KBM-7 (cell line): ENCODE results near the gene DNAJC11.
"Not testable (repeated sequence)": the region's sequence is repeated elsewhere in the genome, so short reads cannot be mapped to it uniquely, and the experiment has no call there.

Experiments used
- DNase-seq: peaks from one replicate; pipeline ENCODE4 v3.0.0-alpha.2; 2015
- in situ Hi-C: fragments of 300-500 bp; cut with MboI; formaldehyde crosslinking; loops from 2 replicates; pipeline ENCODE4 v1.14.3; 2020; ENCODE audit warnings: low sequenced_read_pairs, low pct_unique_long_range_greater_than_20kb, mixed read lengths

Gene DNAJC11

DNA sequence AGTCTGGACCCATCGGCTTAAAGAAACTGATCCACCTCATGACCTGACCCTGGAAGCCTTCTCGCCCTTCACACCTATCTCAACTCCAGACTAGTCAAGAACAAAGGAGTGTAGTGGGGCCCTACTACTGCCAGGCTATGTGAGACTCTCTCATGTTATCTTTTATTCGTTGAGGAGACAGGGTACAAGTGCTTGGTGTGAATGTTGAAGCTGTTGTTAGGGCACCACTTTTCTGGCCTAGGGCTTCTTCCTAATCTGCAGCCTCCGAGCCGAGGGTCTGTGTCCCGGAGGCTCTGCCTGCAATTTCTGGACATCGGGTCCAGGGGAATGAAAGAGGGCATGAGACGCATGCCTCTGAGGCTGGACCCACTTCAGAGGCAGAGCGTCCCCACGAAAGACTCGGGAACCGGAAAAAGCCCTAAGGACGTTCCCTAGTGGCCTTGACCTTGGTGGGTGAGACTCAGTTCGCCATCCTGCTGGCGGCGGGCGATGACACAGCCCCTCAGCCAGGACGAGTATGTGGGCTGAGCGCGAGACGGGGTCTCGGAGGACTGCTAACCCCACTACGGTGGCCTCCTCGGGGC, 671 bp downstream of the DNAJC11 start:
- peak; percentile 7 for DNase-seq
- in situ Hi-C loops = loop anchor here (25.0 kb wide), 1 partner anchor 511 kb away; no protein-coding TSS in a partner anchor

DNA sequence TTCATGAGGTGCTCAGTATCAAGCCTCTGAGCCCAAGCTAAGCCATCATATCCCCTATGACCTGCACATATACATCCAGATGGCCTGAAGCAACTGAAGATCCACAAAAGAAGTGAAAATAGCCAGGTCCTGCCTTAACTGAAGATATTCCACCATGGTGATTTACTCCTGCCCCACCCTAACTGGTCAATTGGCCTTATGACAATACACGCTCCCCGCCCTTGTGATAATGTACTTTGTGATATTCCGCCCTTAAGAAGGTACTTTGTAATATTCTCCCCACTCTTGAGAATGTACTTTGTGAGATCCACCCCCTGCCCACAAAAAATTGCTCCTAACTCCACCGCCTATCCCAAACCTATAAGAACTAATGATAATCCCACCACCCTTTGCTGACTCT, 1.7 kb downstream of the DNAJC11 start:
- in situ Hi-C loops = loop anchor here (25.0 kb wide), 1 partner anchor 512 kb away; no protein-coding TSS in a partner anchor
- not testable (repeated sequence) for DNase-seq

DNA sequence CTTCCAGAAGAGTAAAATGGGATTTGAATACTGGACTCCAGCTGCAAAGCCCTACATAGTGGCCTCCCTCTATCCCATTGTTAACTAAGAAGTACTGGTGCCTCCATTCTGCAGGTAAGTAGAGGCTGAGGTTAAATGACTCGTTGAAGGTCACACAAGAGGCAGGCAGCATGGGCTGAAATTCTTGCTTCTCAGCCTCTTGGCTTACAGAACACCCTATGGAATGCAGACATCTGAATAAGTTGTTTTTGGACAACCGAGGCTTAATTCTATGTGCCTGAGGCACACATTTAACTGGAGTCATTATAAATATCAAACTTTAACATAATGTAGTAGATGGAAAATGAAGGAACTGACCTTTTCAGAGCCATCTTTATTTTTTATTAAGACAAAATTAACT, 5.7 kb downstream of the DNAJC11 start:
- in situ Hi-C loops = no loop called here
- no peak for DNase-seq

DNA sequence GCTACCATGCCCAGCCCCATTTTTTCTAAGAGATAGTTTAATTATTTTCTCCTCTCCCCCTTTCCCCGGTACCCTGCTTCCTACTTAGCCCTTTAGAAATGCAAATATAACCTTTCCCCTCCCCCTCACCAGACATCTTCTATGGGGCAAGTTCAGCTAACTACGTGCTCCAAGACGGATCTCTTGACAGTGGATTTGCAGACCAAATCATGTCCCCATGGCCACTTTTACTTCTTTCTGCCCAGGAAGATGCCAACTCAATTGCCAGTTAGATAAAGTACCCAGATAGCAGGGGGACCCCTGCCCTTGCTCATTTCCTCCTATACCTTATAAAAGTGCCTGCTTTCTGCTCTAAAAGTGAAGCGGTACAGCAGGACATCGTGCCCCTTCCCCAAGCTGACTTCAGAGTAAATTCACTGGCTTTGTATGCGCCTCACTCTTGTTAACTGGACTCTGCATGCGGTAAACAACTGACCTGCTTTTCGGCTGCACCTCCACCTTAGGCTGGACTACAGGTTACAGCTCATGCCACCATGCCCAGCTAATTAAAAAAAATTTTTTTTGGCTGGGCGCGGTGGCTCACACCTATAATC, 7.4 kb downstream of the DNAJC11 start:
- DNase-seq = no peak
- in situ Hi-C loops = no loop called here

DNA sequence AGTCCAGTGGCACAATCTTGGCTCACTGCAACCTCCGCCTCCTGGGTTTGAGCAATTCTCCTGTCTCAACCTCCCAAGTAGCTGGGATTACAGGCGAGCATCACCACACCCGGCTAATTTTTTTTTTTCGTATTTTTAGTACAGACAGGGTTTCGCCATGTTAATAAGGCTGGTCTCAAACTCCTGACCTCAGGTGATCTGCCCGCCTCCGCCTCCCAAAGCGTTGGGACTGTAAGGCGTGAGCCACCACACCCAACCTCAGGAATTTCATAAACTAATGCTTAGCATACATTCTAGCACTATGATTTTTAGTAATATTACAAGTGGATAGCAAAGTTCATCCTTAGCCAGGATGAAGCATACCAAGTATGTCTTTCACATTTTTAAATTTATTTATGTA, 8.7 kb downstream of the DNAJC11 start:
- DNase-seq = no peak
- in situ Hi-C loops = no loop called here

DNA sequence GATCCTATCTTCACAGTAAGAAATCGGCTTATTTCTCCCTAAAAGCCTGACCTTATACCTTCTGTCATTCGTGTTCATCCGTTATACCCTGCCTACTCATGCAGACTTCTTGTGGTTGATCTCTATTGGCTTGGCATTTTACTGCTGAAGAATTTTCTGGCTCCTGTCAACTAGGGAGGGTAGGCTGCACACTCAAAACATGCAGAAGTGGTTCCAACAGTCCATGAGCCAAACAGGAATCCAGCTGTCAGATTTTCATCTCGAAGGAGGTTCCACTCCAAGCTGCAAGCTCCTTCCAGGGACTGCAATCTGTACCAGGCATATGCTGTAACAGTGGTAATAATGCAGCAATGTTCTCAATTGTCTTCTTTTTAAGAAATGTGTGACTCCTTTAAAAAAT, 10.1 kb downstream of the DNAJC11 start:
- in situ Hi-C loops = no loop called here
- no peak for DNase-seq

DNA sequence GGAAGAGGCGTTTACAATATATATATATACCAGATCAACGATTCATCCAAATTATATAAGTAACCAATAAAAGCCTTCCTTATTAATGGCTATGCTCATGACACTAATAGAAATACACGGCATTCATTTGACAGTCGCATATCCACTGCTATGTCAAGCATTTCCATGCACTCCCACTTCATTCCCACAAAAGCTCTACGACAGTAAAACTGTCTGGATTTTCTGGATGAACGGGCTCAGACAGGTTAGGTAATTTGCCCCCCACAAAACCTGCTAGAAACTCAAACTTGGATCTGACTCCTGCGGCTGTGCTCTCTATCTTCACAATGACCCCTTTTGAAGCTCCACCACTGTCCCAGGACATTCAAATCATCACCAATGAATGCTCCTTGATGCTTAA, 11.4 kb downstream of the DNAJC11 start:
- in situ Hi-C loops = no loop called here
- no peak for DNase-seq

DNA sequence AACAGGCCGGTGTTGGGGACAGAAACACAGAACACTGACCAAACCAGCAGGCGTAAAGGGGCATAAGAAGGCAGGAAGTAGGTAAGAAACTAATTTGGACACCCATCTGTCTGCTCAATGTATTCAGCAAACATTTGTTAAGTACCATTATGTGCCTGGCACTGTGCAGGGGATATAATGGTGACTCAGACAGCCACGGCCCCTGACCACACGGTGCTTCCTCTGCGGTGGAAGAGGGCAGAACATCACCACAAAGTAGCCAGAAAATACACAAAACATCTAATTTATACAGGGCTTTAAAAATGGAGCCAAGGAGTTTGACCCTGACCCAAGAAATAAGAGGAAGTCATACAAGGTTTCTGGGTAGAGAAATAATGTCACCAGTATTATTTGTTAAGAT, 12.9 kb downstream of the DNAJC11 start:
- peak; percentile 14 for DNase-seq
- in situ Hi-C loops = no loop called here

DNA sequence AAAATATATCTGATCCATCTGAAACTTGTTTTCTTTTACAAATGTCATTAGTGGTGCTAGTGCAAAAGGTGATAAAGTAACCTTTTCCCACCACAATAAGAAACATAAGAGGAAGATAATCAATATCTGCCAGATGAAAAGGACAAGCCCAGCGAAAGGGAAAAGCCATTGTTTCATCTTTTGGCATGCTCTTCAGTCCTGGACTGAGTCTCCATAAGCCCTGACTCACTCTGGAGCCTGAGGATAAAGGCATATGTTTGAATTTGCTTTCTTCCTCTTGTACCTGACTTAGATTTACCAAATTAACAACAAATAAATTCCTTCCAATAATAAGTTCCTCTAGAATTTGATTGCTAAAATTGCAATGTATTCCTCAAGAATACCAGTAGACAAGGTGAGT, 13.6 kb downstream of the DNAJC11 start:
- no peak for DNase-seq
- in situ Hi-C loops = no loop called here

DNA sequence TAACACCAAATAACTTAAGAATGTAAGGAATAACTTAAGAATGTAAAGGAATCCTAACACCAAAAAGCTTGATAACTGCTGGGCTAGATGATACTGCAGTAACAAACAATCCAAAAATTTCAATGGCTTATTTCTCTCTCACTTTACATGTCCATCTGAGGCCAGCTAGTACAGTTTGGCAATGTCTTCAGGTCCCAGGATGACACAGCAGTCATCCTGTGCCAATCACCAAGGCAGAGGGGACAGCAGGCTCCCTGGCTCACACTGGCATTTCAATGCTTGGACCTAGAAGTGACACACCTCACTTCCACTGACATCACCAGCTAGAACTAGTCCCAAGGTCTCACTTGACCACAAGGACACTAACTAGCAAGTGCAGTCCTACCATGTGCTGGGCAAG, 15.3 kb downstream of the DNAJC11 start:
- in situ Hi-C loops = no loop called here
- DNase-seq = no peak

DNA sequence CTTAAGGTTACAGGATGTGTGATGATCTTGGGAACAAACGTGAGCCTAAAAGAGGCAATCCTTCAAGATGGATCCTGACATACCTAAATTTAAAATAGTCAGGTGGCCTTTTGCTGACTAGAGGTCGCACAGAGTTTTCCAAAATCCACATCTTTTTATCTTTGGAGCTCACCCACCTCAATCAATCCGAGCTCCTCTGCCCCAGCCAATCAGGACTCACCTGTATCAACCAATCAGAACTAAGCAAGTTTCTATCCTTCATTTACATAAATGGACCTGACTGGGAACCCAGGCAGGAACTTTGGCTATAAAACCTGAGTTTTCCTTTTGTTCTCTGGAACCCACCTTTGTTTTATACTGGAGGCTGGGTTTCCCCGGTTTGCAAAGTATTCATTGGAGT, 16.2 kb downstream of the DNAJC11 start:
- in situ Hi-C loops = no loop called here
- no peak for DNase-seq

DNA sequence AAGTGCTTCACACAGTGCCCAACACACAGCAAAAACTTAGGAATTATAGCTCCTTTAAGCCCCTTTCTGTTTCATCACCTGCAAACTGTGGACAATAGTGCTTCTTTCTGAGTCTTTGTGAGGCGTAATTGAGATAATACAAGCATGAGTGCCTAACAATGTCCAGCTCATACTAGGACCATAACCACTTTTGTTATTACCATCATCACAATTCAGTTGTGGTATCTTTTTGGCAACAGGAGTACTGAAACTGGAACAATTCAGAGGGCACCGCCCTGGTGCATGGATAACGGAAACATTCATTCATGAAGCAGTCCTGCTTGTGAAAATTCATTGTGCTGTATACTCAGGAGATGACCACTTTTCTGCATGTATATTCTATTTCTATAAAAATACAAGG, 18.2 kb downstream of the DNAJC11 start:
- in situ Hi-C loops = no loop called here

DNA sequence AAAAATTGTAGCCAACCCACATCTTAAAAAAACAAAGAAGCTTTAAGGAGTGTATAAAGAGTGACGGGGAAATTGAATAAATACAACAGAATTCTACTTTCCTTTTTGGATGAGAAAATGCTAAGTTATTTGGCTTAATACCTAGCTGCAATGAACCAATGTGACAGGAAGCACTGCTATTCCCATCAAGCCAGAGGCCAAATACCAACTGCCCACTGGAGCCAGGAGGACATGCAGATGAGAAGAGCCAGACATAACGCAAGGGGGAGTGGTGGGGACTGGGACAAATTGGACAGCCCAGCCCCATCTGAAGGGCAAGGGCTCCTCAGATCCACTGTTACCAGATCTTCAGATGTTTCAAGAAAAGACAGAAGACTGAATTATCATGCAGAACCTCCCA, 25.7 kb downstream of the DNAJC11 start:
- in situ Hi-C loops = no loop called here
- no peak for DNase-seq

More for the DNA sequence above, 18.2 kb downstream of the DNAJC11 start:
- DNase-seq = no peak

DNA sequence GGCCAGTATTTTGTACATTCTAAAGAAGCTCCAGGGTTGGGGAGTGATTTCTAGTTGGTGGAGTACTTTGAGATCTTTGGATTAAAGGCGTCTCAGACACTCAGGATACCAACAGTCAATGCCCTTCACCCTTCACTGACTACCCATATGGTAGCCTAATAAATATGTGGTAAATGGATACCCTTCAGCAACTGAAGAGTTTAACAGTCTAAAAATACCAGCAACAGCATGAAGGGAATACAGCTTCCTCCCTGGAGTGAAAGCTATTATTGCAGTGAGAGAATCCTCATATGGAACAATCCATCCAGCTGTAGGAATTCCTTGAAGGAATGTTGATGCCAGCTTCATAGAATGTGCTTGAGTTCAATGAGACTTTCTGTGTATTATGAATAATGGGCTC, 26.8 kb downstream of the DNAJC11 start:
- in situ Hi-C loops = no loop called here

DNA sequence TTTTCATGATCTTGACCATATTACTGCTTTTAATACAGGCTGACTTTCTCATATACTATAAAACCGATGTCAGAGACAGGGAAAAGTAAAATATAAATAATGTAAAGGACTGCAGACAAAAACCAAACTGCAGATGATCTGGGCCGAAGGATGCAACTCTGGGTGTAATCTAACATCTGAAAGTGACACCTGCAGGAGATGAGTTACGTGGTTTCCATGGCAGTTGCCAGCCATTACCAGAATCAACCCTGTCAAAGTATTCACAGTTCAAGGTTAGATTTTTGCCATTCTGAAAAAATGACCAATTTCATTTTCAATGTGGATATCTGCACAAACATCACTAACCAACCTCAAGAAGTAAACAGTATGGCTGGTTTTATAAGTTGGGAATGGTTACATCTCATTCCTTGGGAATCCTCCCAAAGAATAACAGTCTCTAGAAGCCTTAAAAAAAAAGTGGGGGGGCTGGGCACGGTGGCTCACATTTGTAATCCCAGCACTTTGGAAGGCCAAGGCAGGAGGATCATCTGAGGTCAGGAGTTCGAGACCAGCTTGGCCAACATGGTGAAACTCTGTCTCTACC, 27.7 kb downstream of the DNAJC11 start:
- in situ Hi-C loops = no loop called here
- DNase-seq = no peak

More for the DNA sequence above, 26.8 kb downstream of the DNAJC11 start:
- no peak for DNase-seq

DNA sequence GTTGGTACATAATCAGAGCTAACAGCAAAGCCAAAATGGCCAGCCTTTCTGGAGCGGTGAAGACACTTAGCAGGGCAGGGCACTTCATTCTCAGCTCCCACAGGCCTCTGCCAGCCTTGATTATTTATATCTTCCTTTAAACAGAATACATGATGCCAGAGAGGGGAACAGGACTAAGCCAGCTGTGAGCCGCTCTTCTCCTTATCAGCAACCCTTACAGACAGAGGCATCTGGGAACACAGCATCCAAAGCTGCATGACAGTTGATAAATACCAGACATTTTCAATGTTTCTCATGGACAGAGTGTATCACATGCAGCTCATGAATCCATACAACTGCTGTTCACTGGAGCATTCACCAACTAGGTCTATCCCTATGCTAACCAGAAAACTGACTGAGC, 29.1 kb downstream of the DNAJC11 start:
- in situ Hi-C loops = no loop called here
- DNase-seq = no peak

DNA sequence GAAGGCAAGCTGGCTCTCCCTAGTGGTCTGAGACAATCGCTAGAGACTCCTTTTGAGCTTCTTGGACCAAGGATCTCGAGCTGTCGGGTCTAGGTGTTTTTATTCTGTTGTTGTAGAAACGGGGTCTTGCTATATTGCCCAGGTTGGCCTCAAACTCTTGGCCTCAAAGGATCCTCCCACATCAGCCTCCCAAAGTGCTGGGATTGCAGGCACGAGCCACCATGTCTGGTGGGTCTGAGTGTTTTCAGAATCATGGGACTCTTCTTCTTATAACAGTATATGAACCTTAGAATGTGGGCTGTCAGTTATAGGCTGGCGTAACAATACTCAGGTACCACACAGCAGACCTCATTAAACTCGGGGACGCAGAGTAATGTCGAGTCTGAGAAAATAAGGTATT, 33.1 kb downstream of the DNAJC11 start:
- in situ Hi-C loops = no loop called here
- no peak for DNase-seq

DNA sequence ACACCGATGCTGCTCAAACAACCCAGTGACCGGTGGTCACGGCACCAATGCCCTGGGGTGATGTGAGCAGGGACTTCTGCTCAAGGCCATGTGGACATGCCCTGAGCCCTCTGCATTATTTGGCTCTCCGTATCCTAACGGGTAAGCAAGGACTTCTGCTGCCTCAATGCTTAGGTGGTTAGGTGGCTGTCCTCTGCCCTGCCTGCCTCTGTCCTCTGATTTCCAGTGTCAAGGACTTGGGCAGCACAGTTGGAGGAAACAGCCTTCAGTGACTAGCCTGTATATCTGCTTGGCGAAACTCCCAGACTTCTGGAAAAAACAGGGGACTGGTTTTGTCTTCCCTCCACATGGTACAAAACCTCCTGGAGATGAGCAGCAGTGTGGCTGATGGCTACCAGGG, 34.5 kb downstream of the DNAJC11 start:
- no peak for DNase-seq
- in situ Hi-C loops = no loop called here

DNA sequence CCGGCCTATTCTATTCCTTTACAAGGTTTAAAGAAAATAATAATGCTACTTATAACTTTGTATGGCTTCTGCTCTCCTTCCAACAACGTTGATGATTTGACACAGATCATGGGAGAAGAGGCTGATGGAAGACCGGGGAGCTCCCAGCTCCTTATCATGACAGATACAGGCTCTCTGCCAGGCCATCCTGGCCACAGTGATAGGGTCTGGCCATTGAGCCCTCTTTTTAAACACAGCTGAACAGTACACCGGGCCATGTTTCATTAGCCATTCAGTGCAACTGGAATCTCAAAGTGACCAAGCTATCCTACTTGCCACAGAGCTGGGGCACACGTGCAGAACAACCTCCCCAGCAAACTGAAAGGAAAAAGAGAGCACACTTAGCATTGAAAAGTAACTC, 34.9 kb downstream of the DNAJC11 start:
- in situ Hi-C loops = no loop called here
- no peak for DNase-seq

DNA sequence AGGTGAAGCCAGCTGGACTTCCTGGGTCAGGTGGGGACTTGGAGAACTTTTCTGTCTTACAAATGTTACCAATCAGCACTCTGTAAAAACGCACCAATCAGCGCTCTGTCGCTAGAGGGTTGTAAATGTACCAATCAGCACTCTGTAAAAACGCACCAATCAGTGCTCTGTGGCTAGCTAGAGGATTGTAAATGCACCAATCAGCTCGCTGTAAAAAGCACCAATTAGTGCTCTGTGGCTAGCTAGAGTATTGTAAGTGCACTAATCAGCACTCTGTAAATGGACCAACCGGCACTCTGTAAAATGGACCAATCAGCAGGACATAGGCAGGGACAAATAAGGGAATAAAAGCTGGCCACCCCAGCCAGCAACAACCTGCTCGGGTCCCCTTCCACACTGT, 39.1 kb downstream of the DNAJC11 start:
- in situ Hi-C loops, DNase-seq: not testable (repeated sequence)
